Measurements from ENCODE around the gene RDM1.

DNA sequence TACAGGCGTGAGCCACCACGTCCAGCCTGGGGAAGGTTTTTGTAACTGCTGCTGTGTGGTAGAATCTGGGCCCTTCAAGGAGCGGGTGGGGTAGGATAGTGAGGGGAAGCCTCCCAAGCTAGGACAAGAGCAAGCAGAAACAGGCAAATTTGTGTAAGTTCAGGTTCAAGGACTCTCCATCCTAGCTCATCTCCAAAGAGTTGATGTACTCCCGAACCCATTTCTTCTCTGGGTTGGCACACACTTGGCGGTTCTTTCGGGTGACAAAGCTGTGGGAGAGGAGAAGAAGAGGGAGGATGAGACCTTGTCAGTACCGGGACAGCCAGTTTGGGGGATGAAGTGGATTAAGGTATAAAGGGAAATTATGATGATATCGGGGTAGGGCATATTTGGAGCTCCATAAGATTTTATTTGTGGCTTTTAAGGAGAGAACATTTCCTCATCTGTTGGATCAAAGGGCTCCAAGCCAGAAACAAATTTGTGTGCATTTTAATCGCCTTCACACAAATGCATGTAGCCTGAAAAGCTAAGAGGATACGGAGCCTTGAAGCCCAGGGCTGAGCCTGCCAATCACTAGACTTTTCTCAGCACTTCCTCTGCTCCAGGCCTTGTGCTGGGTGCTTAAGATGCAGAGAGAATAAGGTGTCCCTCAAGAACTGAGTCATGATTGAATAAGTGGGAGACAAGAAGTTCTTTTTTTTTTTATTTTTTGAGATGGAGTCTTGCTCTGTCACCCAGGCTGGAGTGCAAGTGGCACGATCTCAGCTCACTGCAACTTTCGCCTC, 58.2 kb downstream of the RDM1 start:
- no peak for TF ChIP-seq ARNTL (CRISPR knock-in tag; IDR thresholded peaks at IDR 0.05; ENCODE audit: borderline replicate concordance, low read depth)
- TF ChIP-seq CREB5 (CRISPR knock-in tag; IDR thresholded peaks at IDR 0.05; ENCODE audit: low read depth): no peak
- no peak for TF ChIP-seq ZFP3 (CRISPR knock-in tag; IDR thresholded peaks at IDR 0.05)
- no peak for TF ChIP-seq PPARA (CRISPR knock-in tag; IDR thresholded peaks at IDR 0.05; ENCODE audit: borderline replicate concordance)
- TF ChIP-seq TOX (CRISPR knock-in tag; IDR thresholded peaks at IDR 0.05; ENCODE audit: borderline replicate concordance): no peak
- TF ChIP-seq, protein P1, sequence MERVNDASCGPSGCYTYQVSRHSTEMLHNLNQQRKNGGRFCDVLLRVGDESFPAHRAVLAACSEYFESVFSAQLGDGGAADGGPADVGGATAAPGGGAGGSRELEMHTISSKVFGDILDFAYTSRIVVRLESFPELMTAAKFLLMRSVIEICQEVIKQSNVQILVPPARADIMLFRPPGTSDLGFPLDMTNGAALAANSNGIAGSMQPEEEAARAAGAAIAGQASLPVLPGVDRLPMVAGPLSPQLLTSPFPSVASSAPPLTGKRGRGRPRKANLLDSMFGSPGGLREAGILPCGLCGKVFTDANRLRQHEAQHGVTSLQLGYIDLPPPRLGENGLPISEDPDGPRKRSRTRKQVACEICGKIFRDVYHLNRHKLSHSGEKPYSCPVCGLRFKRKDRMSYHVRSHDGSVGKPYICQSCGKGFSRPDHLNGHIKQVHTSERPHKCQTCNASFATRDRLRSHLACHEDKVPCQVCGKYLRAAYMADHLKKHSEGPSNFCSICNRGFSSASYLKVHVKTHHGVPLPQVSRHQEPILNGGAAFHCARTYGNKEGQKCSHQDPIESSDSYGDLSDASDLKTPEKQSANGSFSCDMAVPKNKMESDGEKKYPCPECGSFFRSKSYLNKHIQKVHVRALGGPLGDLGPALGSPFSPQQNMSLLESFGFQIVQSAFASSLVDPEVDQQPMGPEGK (CRISPR knock-in tag; IDR thresholded peaks at IDR 0.05; ENCODE audit: borderline replicate concordance): no peak
- TF ChIP-seq, protein P2, sequence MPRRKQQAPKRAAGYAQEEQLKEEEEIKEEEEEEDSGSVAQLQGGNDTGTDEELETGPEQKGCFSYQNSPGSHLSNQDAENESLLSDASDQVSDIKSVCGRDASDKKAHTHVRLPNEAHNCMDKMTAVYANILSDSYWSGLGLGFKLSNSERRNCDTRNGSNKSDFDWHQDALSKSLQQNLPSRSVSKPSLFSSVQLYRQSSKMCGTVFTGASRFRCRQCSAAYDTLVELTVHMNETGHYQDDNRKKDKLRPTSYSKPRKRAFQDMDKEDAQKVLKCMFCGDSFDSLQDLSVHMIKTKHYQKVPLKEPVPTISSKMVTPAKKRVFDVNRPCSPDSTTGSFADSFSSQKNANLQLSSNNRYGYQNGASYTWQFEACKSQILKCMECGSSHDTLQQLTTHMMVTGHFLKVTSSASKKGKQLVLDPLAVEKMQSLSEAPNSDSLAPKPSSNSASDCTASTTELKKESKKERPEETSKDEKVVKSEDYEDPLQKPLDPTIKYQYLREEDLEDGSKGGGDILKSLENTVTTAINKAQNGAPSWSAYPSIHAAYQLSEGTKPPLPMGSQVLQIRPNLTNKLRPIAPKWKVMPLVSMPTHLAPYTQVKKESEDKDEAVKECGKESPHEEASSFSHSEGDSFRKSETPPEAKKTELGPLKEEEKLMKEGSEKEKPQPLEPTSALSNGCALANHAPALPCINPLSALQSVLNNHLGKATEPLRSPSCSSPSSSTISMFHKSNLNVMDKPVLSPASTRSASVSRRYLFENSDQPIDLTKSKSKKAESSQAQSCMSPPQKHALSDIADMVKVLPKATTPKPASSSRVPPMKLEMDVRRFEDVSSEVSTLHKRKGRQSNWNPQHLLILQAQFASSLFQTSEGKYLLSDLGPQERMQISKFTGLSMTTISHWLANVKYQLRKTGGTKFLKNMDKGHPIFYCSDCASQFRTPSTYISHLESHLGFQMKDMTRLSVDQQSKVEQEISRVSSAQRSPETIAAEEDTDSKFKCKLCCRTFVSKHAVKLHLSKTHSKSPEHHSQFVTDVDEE (CRISPR knock-in tag; IDR thresholded peaks at IDR 0.05): no peak
- no peak for TF ChIP-seq RARB (CRISPR knock-in tag; IDR thresholded peaks at IDR 0.05)
- TF ChIP-seq ZNF565 (CRISPR knock-in tag; conservative IDR thresholded peaks at IDR 0.05; ENCODE audit: low read depth): no peak
- TF ChIP-seq OSR1 (CRISPR knock-in tag; IDR thresholded peaks at IDR 0.05): no peak
- TF ChIP-seq ZFP30 (CRISPR knock-in tag; IDR thresholded peaks at IDR 0.05): no peak
- no peak for TF ChIP-seq ZNF8 (CRISPR knock-in tag; IDR thresholded peaks at IDR 0.05)
- no peak for TF ChIP-seq ZNF70 (CRISPR knock-in tag; IDR thresholded peaks at IDR 0.05)
- TF ChIP-seq BACH2 (CRISPR knock-in tag; IDR thresholded peaks at IDR 0.05; ENCODE audit: borderline replicate concordance): no peak

Data from SK-N-SH treated with all-trans-retinoic acid at 6 μM for 48 hours (cell line).